Myocyte (in vitro differentiated cells): ENCODE data around the gene CFC1B. TPM values are rescaled to one million over a fixed set of nuclear protein-coding genes. Genes with fewer than 3 reads are reported as not detected.
"Not testable (repeated sequence)": the region's sequence is repeated elsewhere in the genome, so short reads cannot be mapped to it uniquely, and the experiment has no call there.

Source experiments
- DNase-seq: peaks from one replicate; pipeline ENCODE4 v3.0.0-alpha.2; 2012; ENCODE audit warnings: low read depth
- polyA plus RNA-seq: library from polyadenylated mRNA; unstranded; fragments of >200 nt; gene quantifications from one replicate; pipeline ENCODE4 v1.2.1, GENCODE V29; 2012; ENCODE audit warnings: missing spikeins
- total RNA-seq: library from RNA; depleted of rRNA; stranded (reverse); fragments of >200 nt; gene quantifications from 2 replicates; pipeline ENCODE4 v1.2.3, GENCODE V29; 2014

CFC1B gene
- total RNA-seq: not detected in 2 replicates
- polyA plus RNA-seq: not detected

DNA sequence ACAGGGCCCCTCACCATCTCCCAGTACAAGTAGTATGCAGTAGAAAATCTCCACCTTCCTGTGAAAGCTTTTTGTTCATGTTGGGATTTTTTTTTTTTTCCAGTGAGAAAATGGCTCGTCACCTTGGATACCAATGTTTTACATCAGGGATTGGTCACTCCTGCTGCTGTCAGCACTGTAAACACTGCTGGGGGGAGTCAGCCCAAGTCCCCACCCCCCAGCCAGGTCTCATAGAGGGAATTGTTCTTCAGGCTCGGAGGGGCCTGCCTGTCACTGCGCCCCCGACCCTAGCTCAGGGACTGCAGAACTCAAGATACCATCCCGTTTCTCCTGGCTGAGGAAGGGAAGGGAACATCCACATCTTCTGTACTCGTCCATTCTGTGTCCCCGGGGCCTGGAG lies at the start of gene CFC1B:
CFC1B (plus strand) TSS at position 231 of the 400 bp plus-strand sequence. CDS start 263 bp downstream, outside the sequence.
- DNase-seq: not testable (repeated sequence)

DNA sequence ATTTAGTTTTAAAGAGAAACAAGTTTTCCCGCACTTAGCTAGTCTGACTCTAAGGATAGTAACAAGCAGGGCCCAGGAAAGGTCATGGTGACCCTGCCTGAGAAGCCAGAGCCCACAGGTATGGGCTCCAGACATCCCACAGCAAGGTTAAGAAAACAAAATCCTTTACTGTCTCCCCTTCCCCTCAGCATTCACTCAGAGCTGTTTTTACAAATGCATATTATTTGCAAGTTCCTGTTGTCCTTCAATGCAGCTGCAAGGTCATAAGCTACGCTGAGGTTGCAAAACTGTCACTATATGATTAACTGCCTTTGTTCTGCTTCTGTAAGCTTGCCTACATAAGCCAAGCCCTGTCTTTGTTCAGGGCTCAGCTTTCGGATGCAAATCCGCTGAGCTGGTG lies 29.9 kb upstream of the CFC1B start:
- not testable (repeated sequence) for DNase-seq

GRCh38 chr2:130509228-130509627 lies 11.8 kb upstream of the CFC1B start, which contains the start of gene POTEI:
Gene POTEI (minus strand): TSS chr2:130509328. CDS start chr2:130509235, 93 bp downstream.
- not testable (repeated sequence) for DNase-seq

DNA sequence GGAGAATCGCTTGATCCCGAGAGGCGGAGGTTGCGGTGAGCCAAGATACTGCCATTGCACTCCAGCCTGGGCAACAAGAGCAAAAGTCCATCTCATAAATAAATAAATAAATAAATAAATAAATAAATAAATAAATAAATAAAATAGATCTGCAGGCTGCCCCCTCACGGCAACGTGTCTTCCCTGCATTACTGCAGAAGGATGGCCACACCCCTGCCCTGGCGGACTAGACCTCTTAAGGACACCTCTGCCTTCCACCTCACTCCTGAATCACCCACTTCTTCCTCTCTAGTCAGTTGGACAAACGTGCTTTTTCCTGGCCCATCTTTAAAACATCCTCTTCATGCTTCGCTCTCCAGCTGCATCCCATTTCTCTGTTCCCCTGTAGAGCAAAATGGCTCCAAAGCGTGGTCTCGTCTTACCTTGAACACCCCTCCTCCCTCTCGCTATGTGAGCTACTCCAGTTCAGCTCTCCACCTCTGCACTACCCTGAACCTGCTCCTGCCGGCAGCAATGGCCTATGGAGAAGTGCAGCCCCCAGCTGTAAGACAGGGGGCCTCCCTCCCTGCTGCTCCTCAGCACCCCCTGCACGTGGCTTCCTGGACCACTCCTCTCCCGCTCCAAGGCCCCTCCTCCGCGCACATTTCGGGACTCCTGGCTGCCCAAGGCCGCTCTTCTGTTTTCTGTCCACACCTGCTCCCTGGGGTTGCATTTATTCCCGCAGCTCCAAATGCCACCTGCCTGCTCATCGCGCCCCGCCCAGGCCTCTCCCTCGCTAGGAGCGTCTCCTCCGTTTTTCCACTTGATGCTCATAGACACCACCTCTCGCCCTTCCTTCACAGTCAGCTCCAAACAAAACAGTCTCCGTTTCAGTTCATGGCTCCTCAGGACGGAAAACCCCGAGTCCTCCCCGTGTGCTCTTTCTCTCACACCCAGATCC lies 9.9 kb upstream of the CFC1B start:
- not testable (repeated sequence) for DNase-seq

DNA sequence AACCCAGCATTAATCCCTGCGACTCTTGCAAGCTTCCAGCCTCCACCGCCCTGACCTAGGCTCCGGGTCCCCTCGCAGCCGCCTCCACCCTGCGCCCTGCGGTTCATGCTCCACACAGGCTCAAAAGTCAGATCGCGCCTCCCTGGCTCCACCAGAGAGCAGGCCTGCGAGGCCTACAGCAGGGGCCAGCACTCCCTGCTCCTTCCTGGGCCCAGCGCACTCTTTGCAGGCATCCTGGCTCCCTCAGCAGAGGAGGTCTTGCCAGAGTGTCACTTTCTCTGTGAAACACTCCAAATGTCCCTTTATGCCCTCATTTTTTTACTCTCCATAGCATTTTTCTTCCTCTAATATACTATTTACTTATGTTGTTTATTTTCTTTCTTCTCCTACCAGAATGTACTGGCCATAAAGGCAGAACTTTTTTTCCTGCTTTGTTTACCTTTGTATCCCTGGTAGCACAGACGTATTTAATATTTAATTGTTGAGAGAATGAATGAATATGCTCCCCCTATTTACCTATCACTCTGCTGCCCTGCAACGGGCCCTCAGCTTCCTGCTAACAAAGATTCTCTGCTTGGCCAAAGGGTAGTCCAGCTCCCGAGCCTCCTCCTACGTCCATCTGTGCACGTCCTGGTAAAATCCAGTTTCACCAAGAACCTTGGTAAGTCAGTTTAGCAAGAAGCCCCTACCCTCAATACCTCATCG lies 9.1 kb upstream of the CFC1B start:
- DNase-seq: not testable (repeated sequence)

- not testable (repeated sequence) for DNase-seq
Measured at GRCh38 chr2:130518516-130519106, 2.4 kb upstream of the CFC1B start.

GRCh38 chr2:130522390-130522789 lies 1.4 kb downstream of the CFC1B start:
- not testable (repeated sequence) for DNase-seq

DNA sequence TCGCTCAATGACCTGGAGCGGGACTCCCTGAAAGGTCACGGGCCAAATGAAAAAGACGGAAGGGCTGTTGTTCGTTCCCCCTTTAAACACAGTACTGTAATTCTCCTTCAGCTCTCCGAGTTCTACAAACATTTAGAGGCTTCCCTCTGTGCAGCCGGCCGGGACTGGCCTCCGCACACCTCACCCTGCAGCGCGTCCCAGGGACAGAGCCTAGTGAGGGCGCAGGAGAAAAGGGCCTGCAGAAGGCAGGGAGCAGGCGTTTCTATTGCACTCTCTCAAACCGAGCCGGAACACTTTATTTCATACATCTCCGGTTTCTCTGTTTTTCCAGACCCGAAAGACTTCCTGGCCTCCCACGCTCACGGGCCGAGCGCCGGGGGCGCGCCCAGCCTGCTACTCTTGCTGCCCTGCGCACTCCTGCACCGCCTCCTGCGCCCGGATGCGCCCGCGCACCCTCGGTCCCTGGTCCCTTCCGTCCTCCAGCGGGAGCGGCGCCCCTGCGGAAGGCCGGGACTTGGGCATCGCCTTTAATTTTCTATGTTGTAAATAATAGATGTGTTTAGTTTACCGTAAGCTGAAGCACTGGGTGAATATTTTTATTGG lies 6.4 kb downstream of the CFC1B start:
- DNase-seq: not testable (repeated sequence)

- DNase-seq: not testable (repeated sequence)
Measured at GRCh38 chr2:130529545-130529944, 8.5 kb downstream of the CFC1B start.

GRCh38 chr2:130530212-130530611 lies 9.2 kb downstream of the CFC1B start:
- DNase-seq: not testable (repeated sequence)

GRCh38 chr2:130531225-130531624 lies 10.2 kb downstream of the CFC1B start:
- not testable (repeated sequence) for DNase-seq

GRCh38 chr2:130531672-130532071 lies 10.7 kb downstream of the CFC1B start:
- DNase-seq: not testable (repeated sequence)

DNA sequence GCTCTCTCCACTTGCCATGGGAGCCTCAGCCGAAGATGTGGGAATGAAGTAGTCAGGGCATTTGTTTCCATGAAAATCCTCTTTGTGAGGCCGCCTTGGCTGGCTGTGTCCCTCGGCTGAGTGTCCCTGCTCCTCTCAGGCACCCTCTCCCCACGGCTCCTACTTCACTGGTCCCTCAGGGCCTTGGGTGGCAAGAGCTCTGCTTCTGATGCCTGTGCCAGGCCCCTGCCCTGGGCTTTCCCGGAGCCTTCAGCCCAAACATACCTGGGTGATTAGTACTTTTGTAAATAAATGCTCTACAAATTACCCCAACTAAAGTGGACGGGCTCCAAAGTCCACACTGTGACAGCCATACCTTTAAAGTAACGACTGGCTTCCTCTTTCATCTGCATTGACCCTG lies 15.6 kb downstream of the CFC1B start:
- DNase-seq: not testable (repeated sequence)

GRCh38 chr2:130538271-130538670 lies 17.2 kb downstream of the CFC1B start:
- DNase-seq: not testable (repeated sequence)

DNA sequence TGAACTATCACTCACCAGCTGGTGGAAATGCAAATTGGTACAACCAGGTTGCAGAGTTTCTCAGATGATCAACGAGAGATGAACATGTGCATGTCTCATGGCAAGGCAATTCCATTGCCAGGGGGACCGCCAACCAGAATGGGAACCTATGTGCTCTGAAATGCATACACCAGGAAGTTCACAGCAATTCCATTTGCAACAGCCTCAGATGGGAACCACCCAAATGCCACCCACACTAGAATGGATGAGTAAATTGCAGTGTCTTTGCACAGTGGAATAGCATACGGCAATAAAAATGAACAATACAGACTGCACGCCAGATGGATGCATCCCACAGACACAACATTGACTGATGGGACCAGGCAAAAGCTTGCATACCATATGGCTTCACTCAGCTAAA lies 21.8 kb downstream of the CFC1B start:
- not testable (repeated sequence) for DNase-seq

GRCh38 chr2:130543785-130544528 lies 22.9 kb downstream of the CFC1B start:
- not testable (repeated sequence) for DNase-seq

DNA sequence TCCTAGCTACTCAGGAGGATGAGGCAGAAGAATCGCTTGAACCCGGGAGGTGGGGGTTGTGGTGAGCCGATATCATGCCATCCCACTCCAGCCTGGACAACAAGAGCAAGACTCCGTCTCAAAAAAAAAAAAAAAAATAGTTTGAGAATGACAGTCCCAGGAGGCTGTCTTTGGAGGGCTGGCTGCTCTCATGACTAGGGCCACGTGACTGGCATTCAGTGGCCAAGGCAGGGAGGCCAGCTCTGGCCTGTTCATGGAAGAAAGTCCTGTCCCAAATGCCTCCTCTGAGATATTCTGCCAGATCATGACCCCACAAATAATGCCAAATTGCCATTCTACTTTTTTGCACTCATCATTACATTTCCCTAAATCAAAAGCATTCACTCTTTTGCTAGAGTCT lies 24.0 kb downstream of the CFC1B start:
- not testable (repeated sequence) for DNase-seq

GRCh38 chr2:130548418-130548817 lies 27.4 kb downstream of the CFC1B start:
- DNase-seq: not testable (repeated sequence)

DNA sequence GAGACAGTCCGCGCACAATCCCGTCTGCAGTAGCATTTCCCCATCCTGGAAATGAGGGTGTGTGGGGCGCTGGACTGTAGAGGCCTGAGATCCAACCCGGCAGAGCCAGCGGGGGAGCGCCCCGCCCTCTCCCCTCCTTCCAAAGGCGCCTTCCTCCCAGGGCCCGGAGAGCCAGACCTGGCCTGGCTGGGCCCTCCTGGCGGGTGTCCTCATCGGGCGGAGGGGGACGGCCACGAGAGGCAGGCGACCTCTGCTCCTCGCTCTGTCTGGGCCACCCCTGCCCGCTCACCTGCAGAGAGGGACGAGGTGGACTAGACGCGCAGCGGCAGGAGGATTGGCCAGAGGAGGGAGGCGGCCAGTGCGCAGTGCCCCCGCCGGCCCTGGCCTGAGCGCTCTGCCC lies 28.5 kb downstream of the CFC1B start:
- DNase-seq: not testable (repeated sequence)

GRCh38 chr2:130554178-130554577 lies 33.2 kb downstream of the CFC1B start:
- not testable (repeated sequence) for DNase-seq
